NT2/D1 (cell line): ENCODE results near the gene LANCL3.

Source experiments
- SUZ12 ChIP-seq: IDR thresholded peaks from 2 replicates; pipeline ENCODE4 v1.6.1; 2011; ENCODE audit not compliant: insufficient read length, insufficient read depth; ENCODE audit errors: extremely low read depth
- YY1 ChIP-seq: IDR thresholded peaks from 2 replicates; pipeline ENCODE4 v1.6.1; 2011; ENCODE audit not compliant: insufficient read length, insufficient read depth
- ZNF274 ChIP-seq: IDR thresholded peaks from 2 replicates; pipeline ENCODE4 v1.6.1; 2011; ENCODE audit warnings: mild to moderate bottlenecking, low read depth, low read length

DNA sequence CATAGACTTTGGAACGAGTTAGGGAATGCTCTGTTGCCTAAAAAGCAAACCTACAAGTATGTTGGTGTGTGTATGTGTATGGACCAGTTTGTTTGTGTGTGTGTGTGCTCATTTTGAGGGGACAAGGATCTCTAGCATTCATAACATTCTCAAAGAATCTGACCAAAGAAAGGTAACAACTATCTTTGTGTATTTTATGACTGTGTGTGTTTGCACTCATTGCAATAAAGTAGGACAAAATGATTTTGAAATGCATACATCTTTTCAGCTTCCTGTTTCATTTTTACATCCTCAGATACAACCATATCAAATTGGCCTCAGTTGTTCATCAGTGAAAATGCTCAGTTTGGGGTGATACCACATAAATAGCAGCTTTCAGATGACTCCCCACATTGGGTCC is 105.8 kb downstream of the LANCL3 start:
- no peak for TF ChIP-seq ZNF274
- TF ChIP-seq YY1: no peak
- no peak for TF ChIP-seq SUZ12
